ENCODE results near the gene ABHD14A.

- no peak for TF ChIP-seq EP300 (IDR thresholded peaks at IDR 0.05; ENCODE audit: low read depth)
- TF ChIP-seq, protein P1, sequence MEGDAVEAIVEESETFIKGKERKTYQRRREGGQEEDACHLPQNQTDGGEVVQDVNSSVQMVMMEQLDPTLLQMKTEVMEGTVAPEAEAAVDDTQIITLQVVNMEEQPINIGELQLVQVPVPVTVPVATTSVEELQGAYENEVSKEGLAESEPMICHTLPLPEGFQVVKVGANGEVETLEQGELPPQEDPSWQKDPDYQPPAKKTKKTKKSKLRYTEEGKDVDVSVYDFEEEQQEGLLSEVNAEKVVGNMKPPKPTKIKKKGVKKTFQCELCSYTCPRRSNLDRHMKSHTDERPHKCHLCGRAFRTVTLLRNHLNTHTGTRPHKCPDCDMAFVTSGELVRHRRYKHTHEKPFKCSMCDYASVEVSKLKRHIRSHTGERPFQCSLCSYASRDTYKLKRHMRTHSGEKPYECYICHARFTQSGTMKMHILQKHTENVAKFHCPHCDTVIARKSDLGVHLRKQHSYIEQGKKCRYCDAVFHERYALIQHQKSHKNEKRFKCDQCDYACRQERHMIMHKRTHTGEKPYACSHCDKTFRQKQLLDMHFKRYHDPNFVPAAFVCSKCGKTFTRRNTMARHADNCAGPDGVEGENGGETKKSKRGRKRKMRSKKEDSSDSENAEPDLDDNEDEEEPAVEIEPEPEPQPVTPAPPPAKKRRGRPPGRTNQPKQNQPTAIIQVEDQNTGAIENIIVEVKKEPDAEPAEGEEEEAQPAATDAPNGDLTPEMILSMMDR (IDR thresholded peaks at IDR 0.05) = no peak
- TF ChIP-seq POLR2A (IDR thresholded peaks at IDR 0.05) = no peak
Observed at GRCh38 chr3:51984269-51984647, 9.4 kb downstream of the ABHD14A start.
